MCF 10A (cell line): Measurements from ENCODE around the gene CWC27. TPM values are rescaled to one million over a fixed set of nuclear protein-coding genes. Genes with fewer than 3 reads are reported as not detected.

ENCODE experiments used
- BruUV-seq: library from RNA; stranded (reverse); fragments of 400-500 nt; replicated peaks from 2 replicates; lab custom pipeline; 2021; lab: Mats Ljungman, UMichigan
- CTCF ChIA-PET: fragments of 300-600 bp; sonication (Branson Sonifier 250); formaldehyde crosslinking; extraction: SDS; loops from one replicate; lab custom pipeline; 2021; ENCODE audit warnings: antibody characterized with exemption, inconsistent platforms; lab: Yijun Ruan, JAX
- POLR2A ChIA-PET: fragments of 300-600, 350-650 bp; sonication (Branson Sonifier 250); formaldehyde crosslinking; extraction: SDS; loops from one replicate; lab custom pipeline; 2020; ENCODE audit warnings: antibody characterized with exemption, inconsistent platforms; lab: Yijun Ruan, JAX
- DNase-seq: peaks from one replicate; pipeline ENCODE4 v3.0.0-alpha.2; 2018; ENCODE audit not compliant: unreplicated experiment
- H3K27ac Mint-ChIP-seq: one replicate; pipeline ENCODE4 v1.8.0; 2022; ENCODE audit warnings: mild to moderate bottlenecking, low read depth, mixed read lengths; ENCODE audit not compliant: unreplicated experiment
- H3K27me3 Mint-ChIP-seq: one replicate; pipeline ENCODE4 v1.8.0; 2022; ENCODE audit warnings: mixed read lengths; ENCODE audit not compliant: insufficient read depth, unreplicated experiment
- H3K36me3 Mint-ChIP-seq: one replicate; pipeline ENCODE4 v1.8.0; 2022; ENCODE audit warnings: mild to moderate bottlenecking, moderate library complexity, mixed read lengths; ENCODE audit not compliant: insufficient read depth, unreplicated experiment
- H3K4me1 Mint-ChIP-seq: one replicate; pipeline ENCODE4 v1.8.0; 2022; ENCODE audit warnings: mixed read lengths; ENCODE audit not compliant: insufficient read depth, unreplicated experiment
- H3K4me3 Mint-ChIP-seq: one replicate; pipeline ENCODE4 v1.8.0; 2022; ENCODE audit warnings: mild to moderate bottlenecking, moderate library complexity, mixed read lengths; ENCODE audit not compliant: unreplicated experiment
- H3K9me3 Mint-ChIP-seq: one replicate; pipeline ENCODE4 v1.8.0; 2022; ENCODE audit warnings: mixed read lengths; ENCODE audit not compliant: unreplicated experiment
- CTCF ChIP-seq: fragments of 200-600 bp; IDR thresholded peaks from one replicate; pipeline ENCODE4 v1.8.0; 2022; ENCODE audit warnings: antibody characterized with exemption, mild to moderate bottlenecking; ENCODE audit not compliant: unreplicated experiment
- intact Hi-C: fragments of 100-400 bp; cut with micrococcal nuclease; formaldehyde crosslinking; loops from 2 replicates; pipeline ENCODE4 v1.14.1; 2022
- total RNA-seq: library from RNA; stranded (reverse); gene quantifications from 2 replicates; pipeline ENCODE4 v1.2.3, GENCODE V29; 2022

Gene CWC27
- total RNA-seq, 1 experiment from 2014 or later, result 34.2 TPM

- no peak for DNase-seq
Observed at GRCh38 chr5:64883912-64884311, 115.2 kb downstream of the CWC27 start.

DNA sequence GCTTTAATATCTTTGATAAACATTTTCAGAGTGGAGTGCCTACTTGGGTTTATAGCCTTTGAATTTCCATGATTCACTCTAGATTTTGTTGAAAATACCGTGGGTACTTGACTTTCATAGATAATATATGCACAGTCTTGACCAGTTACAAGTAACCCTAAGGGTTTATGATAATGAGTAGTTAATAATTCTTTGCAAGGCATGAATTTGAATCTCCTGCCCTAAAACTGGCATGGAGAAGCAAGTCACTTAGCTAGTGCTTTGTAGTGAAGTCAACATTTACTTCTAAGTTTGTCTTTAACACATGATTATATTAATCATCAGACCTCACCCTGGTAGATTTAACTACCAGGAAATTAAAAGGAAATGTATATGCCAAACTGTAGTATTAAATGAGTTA is 115.8 kb downstream of the CWC27 start:
- CTCF ChIA-PET, result no interaction called here
- intact Hi-C loops, result no loop called here
- no TSS peak for BruUV-seq

More at GRCh38 chr5:64883912-64884311, 115.2 kb downstream of the CWC27 start:
- Mint-ChIP-seq H3K4me1 (no peaks in the 10 kb centered on the region), H3K27me3 (no peaks in the 10 kb centered on the region), H3K9me3 (no peaks in the 10 kb centered on the region), H3K36me3 (no peaks in the 10 kb centered on the region), H3K4me3 (no peak overlapping the region), H3K27ac (no peak overlapping the region)
- no TSS peak for BruUV-seq
- POLR2A ChIA-PET, result no interaction called here
- intact Hi-C loops, result no loop called here
- TF ChIP-seq CTCF, result no peak
- CTCF ChIA-PET, result no interaction called here

GRCh38 chr5:64887910-64888309 is 119.2 kb downstream of the CWC27 start:
- Mint-ChIP-seq H3K9me3 (no peaks in the 10 kb centered on the region), H3K36me3 (no peaks in the 10 kb centered on the region), H3K27me3 (no peaks in the 10 kb centered on the region), H3K27ac (no peak overlapping the region), H3K4me1 (no peaks in the 10 kb centered on the region), H3K4me3 (no peak overlapping the region)
- DNase-seq, result no peak
- no peak for TF ChIP-seq CTCF
- ChIA-PET CTCF (interaction anchor here (0.9 kb wide), 1 partner anchor 11 kb away, joined by 3 read pairs; no protein-coding TSS in a partner anchor), POLR2A (no interaction called here)
- BruUV-seq, result no TSS peak
- intact Hi-C loops, result no loop called here

More for the DNA sequence above, 115.8 kb downstream of the CWC27 start:
- Mint-ChIP-seq H3K36me3 (no peaks in the 10 kb centered on the region), H3K27me3 (no peaks in the 10 kb centered on the region), H3K4me1 (no peaks in the 10 kb centered on the region), H3K4me3 (no peak overlapping the region), H3K27ac (no peak overlapping the region), H3K9me3 (no peaks in the 10 kb centered on the region)
- no peak for TF ChIP-seq CTCF
- no peak for DNase-seq
- POLR2A ChIA-PET, result no interaction called here

DNA sequence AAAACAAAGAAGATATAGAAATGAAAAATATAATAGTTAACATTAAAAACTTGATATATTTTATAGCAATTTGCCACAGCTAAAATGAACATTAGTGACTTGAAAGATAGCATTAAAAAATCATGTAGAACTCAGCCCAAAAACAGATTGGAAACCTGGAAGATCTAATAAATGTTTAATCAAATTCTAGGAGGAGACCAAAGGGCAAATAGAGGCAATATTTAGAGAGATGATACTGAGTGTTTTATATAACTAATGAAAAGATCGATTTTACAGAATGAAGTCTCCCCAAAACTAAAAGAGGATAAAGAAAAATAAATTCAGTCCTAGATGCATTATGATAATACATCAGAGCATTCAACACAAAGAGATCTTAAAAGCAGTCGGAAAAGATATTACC is 127.0 kb downstream of the CWC27 start:
- no peak for TF ChIP-seq CTCF
- peaks cover 11% of the 10 kb centered on the region for H3K9me3 Mint-ChIP-seq
- intact Hi-C loops, result no loop called here
- peaks cover 6% of the 10 kb centered on the region for H3K36me3 Mint-ChIP-seq
- H3K4me1 Mint-ChIP-seq, result no peaks in the 10 kb centered on the region
- BruUV-seq, result no TSS peak
- no peak overlapping the region for H3K4me3 Mint-ChIP-seq
- H3K27me3 Mint-ChIP-seq, result no peaks in the 10 kb centered on the region
- no peak for DNase-seq
- POLR2A ChIA-PET, result interaction anchor here (1.1 kb wide), 1 partner anchor 13 kb away, joined by 4 read pairs; no protein-coding TSS in a partner anchor
- CTCF ChIA-PET, result no interaction called here
- H3K27ac Mint-ChIP-seq, result no peak overlapping the region
